Effector memory CD4-positive, alpha-beta T cell (primary cell): ENCODE measurements around the gene CYB561D1.

Source experiments
- DNase-seq, 3 donors: peaks; one replicate each; pipeline ENCODE4 v3.0.0-alpha.2; 2020
- H3K27ac ChIP-seq: 2 replicates; pipeline ENCODE4 v1.7.0; 2013; ENCODE audit warnings: mild to moderate bottlenecking, low read length, moderate library complexity; ENCODE audit not compliant: insufficient read depth, poor library complexity, severe bottlenecking
- H3K27me3 ChIP-seq: replicated peaks from 2 replicates; pipeline ENCODE4 v1.7.0; 2013; ENCODE audit warnings: mild to moderate bottlenecking, low read length; ENCODE audit not compliant: insufficient read depth, control insufficient read depth, poor library complexity, severe bottlenecking
- H3K36me3 ChIP-seq: 2 replicates; pipeline ENCODE4 v1.7.0; 2013; ENCODE audit warnings: mild to moderate bottlenecking, low read length, moderate library complexity; ENCODE audit not compliant: control insufficient read depth, insufficient read depth
- H3K4me1 ChIP-seq: 2 replicates; pipeline ENCODE4 v1.7.0; 2013; ENCODE audit warnings: low read length, mild to moderate bottlenecking; ENCODE audit not compliant: control insufficient read depth, insufficient read depth, poor library complexity, severe bottlenecking
- H3K4me3 ChIP-seq: 2 replicates; pipeline ENCODE4 v1.7.0; 2013; ENCODE audit warnings: low read length, low read depth, mild to moderate bottlenecking; ENCODE audit not compliant: insufficient read depth, poor library complexity, severe bottlenecking
- H3K9me3 ChIP-seq: 2 replicates; pipeline ENCODE4 v1.7.0; 2013; ENCODE audit warnings: mild to moderate bottlenecking, low read length, moderate library complexity; ENCODE audit not compliant: control insufficient read depth

CYB561D1 gene

DNA sequence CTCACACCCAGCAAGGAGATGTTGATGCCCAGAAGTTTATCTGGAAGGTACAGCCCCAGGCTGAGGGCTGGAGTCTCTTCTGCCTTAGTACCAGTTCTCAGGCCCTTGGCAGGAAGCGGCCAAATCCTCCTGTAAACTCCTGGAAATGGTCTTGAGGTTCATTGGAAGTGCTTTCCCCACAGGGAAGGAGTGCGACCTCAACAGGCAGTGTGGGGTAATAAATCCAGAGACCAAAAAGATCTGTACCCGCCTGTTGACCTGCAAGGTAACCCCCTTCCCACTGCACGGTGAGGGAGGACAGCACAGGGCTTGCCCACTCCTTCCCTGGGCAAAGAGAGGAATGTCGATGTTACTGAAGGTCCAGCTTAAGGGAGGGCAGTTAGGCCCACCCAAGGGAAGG lies 5.7 kb upstream of the CYB561D1 start:
- H3K4me1 ChIP-seq: peaks cover 14% of the 10 kb centered on the region

DNA sequence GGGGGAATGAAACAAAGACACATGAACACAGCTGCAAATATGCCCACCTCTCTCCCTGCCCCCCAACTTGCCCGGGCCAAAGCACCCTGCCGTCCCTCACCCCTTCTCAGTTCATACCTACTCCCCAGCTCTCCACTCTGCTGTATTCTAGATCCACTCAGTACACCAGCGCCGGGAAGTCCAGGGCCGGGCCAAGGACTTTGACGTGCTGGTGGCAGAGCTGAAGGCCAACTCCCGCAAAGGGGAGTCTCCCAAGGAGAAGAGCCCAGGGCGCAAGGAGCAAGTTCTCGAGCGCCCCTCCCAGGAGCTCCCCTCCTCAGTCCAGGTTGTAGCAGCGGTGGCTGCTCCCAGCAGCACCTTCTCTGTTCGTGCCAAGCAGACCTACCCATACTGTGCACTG lies 5.2 kb upstream of the CYB561D1 start:
- H3K4me1 ChIP-seq: peaks cover 12% of the 10 kb centered on the region
- H3K4me3 ChIP-seq: no peak overlapping the region
- DNase-seq: no peak
- H3K36me3 ChIP-seq: peaks cover 24% of the 10 kb centered on the region
- no peaks in the 10 kb centered on the region for H3K9me3 ChIP-seq
- no peak overlapping the region for H3K27ac ChIP-seq
- H3K27me3 ChIP-seq: no peaks in the 10 kb centered on the region

More for the DNA sequence above, 5.7 kb upstream of the CYB561D1 start:
- H3K36me3 ChIP-seq: peaks cover 24% of the 10 kb centered on the region
- no peak overlapping the region for H3K27ac ChIP-seq
- no peaks in the 10 kb centered on the region for H3K9me3 ChIP-seq
- no peaks in the 10 kb centered on the region for H3K27me3 ChIP-seq
- no peak for DNase-seq
- H3K4me3 ChIP-seq: no peak overlapping the region

DNA sequence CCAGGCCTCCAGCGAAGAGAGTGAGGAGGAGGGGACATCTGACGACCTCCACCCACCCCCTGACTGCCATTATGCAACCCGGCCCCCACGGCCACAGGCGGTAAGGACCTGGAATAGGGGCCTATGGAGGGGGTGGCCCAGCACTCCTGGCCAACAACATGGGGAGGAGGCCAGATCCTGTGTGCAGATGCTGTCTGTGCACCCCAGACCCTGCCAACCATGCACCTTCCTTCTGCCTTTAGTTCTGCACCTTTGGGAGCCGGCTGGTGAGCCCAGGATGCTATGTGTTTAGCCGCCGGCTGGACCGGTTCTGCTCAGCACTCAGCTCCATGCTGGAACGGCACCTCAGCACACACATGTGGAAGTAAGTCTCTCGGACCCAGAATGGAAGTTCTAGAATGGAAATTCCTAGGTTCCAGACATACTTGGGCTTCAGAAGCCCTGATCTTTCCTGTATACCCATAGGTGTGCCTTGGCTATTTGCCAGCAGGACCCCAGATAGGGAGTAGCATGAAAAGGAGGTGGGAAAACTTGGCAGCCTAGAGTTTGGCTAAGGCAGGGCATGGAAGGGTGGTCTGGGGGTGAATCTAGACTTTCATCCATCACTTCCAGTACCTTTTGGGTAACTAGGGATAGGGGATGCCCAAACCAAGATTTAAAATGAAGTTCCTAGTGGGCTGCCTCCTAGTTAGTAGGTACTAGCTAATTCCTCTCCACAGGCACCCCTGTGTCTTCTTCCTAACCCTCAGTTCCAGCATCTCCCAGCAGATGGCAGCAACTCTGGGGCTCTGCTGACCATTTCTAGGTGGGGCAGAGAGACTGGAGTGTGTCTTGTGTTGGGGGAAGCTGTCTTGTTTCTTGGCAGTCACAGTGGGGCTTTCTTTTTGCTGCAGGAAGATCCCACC lies 3.6 kb upstream of the CYB561D1 start:
- no peak overlapping the region for H3K27ac ChIP-seq
- H3K4me3 ChIP-seq: no peak overlapping the region
- H3K27me3 ChIP-seq: no peaks in the 10 kb centered on the region
- peaks cover 15% of the 10 kb centered on the region for H3K4me1 ChIP-seq
- peak; percentile 33 to 49 (median 45) for DNase-seq
- peaks cover 24% of the 10 kb centered on the region for H3K36me3 ChIP-seq
- no peaks in the 10 kb centered on the region for H3K9me3 ChIP-seq

DNA sequence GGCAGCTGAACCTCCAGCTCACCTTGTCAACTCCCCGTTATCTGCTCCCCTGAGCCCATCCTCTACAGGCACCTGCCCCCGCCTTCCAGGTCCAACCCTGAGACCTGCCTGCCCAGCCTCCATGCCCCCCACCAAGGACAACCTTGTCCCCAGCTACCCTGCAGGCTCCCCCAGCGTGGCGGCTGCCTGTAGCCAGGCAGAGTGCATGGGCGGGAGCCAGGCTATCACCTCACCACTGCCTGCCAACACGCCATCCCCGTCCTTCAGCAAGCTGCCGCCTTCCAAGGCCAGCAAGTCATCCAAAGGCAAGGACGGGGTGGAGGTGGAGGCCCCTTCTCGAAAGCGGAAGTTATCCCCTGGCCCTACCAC lies 3.0 kb upstream of the CYB561D1 start:
- Histone ChIP-seq H3K9me3 (no peaks in the 10 kb centered on the region), H3K4me3 (no peak overlapping the region), H3K27me3 (no peaks in the 10 kb centered on the region), H3K36me3 (peaks cover 28% of the 10 kb centered on the region), H3K4me1 (peaks cover 21% of the 10 kb centered on the region), H3K27ac (no peak overlapping the region)
- no peak for DNase-seq

DNA sequence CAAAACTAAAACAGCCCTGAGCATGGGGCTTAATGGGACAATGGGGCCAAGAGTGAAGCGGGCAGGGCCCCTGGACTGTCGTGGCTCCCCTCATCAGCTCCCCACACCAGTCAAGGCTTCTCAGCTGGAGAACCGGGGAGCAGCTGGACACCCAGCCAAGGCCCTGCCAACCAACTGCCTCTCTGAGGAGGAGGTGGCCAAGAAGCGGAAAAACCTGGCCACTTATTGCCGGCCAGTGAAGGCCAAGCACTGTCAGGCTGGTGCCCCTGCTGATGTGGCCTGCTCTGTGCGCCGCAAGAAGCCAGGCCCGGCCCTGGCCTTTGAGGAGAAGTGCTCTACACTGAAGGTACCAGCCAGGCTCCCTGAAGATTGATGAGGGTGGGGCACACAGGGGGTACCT lies 2.5 kb upstream of the CYB561D1 start:
- Histone ChIP-seq H3K27me3 (no peaks in the 10 kb centered on the region), H3K27ac (no peak overlapping the region)

DNA sequence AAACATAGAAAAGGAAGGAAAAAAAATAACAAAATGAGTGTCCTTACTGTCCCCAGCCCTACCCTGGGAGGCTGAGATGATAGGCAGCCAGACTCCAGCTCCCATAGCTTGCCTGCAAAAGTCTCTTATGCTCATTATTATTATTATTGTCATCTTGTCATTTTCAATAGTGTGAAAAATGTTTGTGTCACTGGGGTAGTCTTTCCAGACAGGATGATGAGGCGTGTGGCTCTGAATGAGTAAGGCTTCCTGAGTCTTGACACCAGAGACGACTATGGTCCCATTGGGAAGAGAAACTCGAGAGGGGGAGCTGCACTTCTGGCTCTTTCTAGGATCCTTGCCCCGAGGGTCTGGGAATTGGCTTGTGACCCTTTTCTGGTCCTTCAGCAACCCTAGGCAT lies 1.1 kb upstream of the CYB561D1 start:
- Histone ChIP-seq H3K4me3 (no peak overlapping the region), H3K27me3 (no peaks in the 10 kb centered on the region), H3K27ac (no peak overlapping the region), H3K4me1 (peaks cover 26% of the 10 kb centered on the region), H3K36me3 (peaks cover 40% of the 10 kb centered on the region), H3K9me3 (no peaks in the 10 kb centered on the region)
- no peak for DNase-seq

More for the DNA sequence above, 2.5 kb upstream of the CYB561D1 start:
- Histone ChIP-seq H3K36me3 (peaks cover 33% of the 10 kb centered on the region), H3K9me3 (no peaks in the 10 kb centered on the region), H3K4me3 (no peak overlapping the region), H3K4me1 (peaks cover 22% of the 10 kb centered on the region)
- no peak for DNase-seq

DNA sequence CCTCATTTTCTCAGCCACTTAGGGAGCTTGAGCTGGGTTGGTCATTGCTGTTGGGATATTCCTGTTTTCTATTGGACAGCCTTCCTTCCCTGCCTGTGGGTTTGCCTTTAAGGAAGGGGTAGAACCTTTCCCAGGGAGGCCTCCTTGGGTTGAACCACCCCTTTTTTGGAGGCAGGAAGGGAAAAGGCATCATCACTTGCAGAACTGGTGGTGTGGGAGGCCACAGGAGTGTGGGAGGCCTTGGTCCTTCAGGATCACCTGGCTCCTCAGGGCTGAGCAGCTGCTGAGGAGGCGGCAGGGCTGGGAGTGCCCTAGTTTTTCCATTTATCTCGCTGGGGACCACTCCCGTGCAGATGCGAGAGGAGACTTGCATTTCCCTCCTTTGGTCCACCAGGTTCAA lies 667 bp upstream of the CYB561D1 start:
- no peak for DNase-seq
- H3K27ac ChIP-seq: no peak overlapping the region
- no peaks in the 10 kb centered on the region for H3K27me3 ChIP-seq
- H3K36me3 ChIP-seq: peaks cover 36% of the 10 kb centered on the region
- no peaks in the 10 kb centered on the region for H3K9me3 ChIP-seq
- no peak overlapping the region for H3K4me3 ChIP-seq
- H3K4me1 ChIP-seq: peaks cover 31% of the 10 kb centered on the region

DNA sequence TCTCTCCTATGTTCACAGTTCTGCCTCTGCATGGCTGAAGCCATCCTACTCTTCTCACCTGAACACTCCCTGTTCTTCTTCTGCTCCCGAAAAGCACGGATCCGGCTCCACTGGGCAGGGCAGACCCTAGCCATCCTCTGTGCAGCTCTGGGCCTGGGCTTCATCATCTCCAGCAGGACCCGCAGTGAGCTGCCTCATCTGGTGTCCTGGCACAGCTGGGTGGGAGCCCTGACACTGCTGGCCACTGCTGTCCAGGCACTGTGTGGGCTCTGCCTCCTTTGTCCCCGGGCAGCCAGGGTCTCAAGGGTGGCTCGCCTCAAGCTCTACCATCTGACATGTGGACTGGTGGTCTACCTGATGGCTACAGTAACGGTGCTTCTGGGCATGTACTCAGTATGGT lies 1.8 kb downstream of the CYB561D1 start:
- H3K36me3 ChIP-seq: peaks cover 26% of the 10 kb centered on the region
- H3K9me3 ChIP-seq: no peaks in the 10 kb centered on the region
- H3K27me3 ChIP-seq: no peaks in the 10 kb centered on the region
- H3K4me3 ChIP-seq: no peak overlapping the region
- H3K27ac ChIP-seq: no peak overlapping the region
- no peak for DNase-seq
- H3K4me1 ChIP-seq: peaks cover 55% of the 10 kb centered on the region

DNA sequence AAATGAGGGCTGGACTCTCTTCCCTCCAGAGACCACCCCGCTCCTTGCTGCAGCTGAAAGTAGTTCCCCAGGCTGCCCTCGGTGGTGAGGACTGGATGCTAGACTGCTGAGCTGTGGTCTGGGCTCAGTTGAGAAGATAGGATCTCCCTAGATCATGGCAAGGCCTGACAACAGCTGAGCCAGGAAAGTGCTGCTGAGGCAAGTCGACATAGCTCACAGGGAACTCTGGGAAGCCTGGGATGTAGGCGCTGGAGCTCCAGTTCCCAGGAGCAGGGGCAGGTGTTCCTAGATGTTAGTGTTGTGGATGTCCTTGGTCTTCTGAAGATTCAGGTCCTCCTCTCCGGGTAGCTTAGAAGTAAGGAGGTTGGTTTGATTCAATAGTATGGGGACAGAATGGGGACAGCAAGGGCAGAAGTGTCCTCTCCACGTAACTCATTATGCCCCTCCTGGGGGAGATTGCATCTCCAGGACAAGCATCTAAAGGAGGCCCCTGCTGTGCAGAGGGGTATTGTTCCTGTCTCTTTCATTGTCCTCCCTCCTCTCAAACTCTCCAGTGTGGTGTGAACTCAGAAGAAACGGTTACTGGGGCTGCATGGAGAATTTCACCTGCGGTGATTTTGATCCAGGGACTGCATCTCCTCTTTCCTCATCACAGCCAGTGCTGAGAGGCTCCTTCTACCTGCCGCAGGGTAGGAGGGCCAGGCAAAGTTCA lies 3.7 kb downstream of the CYB561D1 start:
- H3K4me1 ChIP-seq: peaks cover 74% of the 10 kb centered on the region
- no peak for DNase-seq

DNA sequence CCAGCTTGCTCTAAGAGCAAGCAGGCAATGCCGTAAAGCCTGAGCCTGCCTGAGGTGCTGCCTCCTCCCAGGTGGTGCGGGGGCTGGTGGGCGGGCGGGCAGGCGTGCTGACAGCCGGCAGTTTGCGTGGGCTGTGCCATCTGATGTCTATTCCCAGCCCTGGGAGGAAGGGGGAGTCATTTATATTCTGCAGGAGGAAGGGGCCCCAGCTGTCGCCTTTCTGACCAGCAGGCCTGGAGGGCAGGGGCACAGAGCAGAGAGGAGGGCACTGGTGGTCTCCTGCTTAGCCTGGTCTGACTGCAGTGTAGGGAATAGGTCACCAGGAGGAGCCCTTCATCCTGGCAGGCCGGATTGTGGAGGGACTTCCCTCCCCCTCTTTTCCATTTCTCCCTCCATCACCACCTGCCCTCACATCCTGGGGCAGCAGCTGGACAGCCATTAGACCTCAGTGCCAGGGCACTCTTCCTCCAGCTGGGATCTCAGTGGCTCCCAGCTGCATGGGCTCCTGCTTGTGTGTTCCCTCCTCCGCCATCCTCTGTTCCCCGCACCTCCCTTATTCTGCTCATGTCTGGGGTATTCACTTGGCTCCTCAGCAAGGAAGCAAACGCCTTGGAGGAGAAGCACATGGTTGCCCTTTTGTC lies 4.4 kb downstream of the CYB561D1 start:
- H3K36me3 ChIP-seq: peaks cover 28% of the 10 kb centered on the region
- H3K27me3 ChIP-seq: no peaks in the 10 kb centered on the region
- peak overlapping the region; percentile 11 for H3K27ac ChIP-seq
- no peaks in the 10 kb centered on the region for H3K9me3 ChIP-seq
- no peak overlapping the region for H3K4me3 ChIP-seq
- DNase-seq: no peak
- H3K4me1 ChIP-seq: peaks cover 78% of the 10 kb centered on the region

More for the DNA sequence above, 3.7 kb downstream of the CYB561D1 start:
- H3K4me3 ChIP-seq: no peak overlapping the region
- H3K36me3 ChIP-seq: peaks cover 28% of the 10 kb centered on the region
- peak overlapping the region; percentile 11 for H3K27ac ChIP-seq
- H3K9me3 ChIP-seq: no peaks in the 10 kb centered on the region
- no peaks in the 10 kb centered on the region for H3K27me3 ChIP-seq
